Upper lobe of left lung (tissue), 4 donors: ENCODE data around the gene MBNL2.

ENCODE experiments used
- POLR2AphosphoS5 ChIP-seq, 2 donors: sonication (generic); formaldehyde crosslinking; IDR thresholded peaks; one replicate each; pipeline ENCODE4 v1.5.1; 2017; ENCODE audit warnings: antibody characterized with exemption in 2 of 2
- TF ChIP-seq, protein P1 (sequence below), 6 experiments: fragments of 450-650 bp in 4 of 6; fragments of 200-600 bp in 2 of 6; sonication (generic) in 2 of 6; IDR thresholded peaks; one replicate each; pipeline ENCODE4 v1.5.1; 2016 to 2019; ENCODE audit warnings: antibody characterized with exemption in 6 of 6

DNA sequence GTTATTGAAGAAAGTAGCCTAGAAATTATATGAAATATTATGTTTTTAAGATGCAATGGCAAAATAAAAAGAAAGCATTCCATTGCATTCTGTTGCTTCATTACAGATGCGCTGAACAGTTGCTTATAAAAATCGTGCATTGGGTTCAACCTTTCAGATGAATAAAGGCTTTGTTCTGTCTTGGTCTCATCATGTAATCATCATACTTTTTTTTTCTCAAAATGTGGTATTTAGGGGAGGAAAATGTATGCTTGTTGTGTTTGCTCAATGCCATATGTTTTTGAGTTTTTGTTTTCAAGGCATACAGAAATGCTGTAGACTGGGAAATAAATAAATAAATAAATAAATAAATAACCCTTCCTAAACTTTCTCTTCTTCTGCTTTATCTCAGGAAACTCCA lies 1.1 kb upstream of the MBNL2 start:
- no peak for TF ChIP-seq POLR2AphosphoS5 (IDR thresholded peaks at IDR 0.05)
- TF ChIP-seq, protein P1, sequence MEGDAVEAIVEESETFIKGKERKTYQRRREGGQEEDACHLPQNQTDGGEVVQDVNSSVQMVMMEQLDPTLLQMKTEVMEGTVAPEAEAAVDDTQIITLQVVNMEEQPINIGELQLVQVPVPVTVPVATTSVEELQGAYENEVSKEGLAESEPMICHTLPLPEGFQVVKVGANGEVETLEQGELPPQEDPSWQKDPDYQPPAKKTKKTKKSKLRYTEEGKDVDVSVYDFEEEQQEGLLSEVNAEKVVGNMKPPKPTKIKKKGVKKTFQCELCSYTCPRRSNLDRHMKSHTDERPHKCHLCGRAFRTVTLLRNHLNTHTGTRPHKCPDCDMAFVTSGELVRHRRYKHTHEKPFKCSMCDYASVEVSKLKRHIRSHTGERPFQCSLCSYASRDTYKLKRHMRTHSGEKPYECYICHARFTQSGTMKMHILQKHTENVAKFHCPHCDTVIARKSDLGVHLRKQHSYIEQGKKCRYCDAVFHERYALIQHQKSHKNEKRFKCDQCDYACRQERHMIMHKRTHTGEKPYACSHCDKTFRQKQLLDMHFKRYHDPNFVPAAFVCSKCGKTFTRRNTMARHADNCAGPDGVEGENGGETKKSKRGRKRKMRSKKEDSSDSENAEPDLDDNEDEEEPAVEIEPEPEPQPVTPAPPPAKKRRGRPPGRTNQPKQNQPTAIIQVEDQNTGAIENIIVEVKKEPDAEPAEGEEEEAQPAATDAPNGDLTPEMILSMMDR (IDR thresholded peaks at IDR 0.05): no peak
